ENCODE data around the gene HK1. TPM values are rescaled to one million over a fixed set of nuclear protein-coding genes. Genes with fewer than 3 reads are reported as not detected.

The HK1 gene
- total RNA-seq, 2 donors from 2014 or later = 150 to 158 TPM

GRCh38 chr10:69416695-69417094 is 138.4 kb downstream of the HK1 start, which contains the start of gene TACR2:
TACR2 (minus strand) TSS chr10:69416918; CDS start chr10:69416323, 595 bp downstream.
- H3K36me3 ChIP-seq = no peaks in the 10 kb centered on the region
- no peaks in the 10 kb centered on the region for H3K27me3 ChIP-seq (replicated peaks; ENCODE audit: insufficient read depth)
- H3K4me3 ChIP-seq = no peak within 1 kb of the TSS
- no peak for TF ChIP-seq CTCF (IDR thresholded peaks at IDR 0.05)
- H3K27ac ChIP-seq = no peak within 1 kb of the TSS
- ATAC-seq (ENCODE audit: insufficient number of reproducible peaks, low FRiP score, low read depth) (no peak), DNase-seq (ENCODE audit: low spot score) (no peak)
- H3K9me3 ChIP-seq = no peaks in the 10 kb centered on the region
- H3K4me1 ChIP-seq (ENCODE audit: control insufficient read depth in 1 of 2, low read depth in 2 of 2) = peaks cover 0 to 20% of the 10 kb centered on the region in 2 donors

GRCh38 chr10:69417542-69417941 is 139.2 kb downstream of the HK1 start:
- no peak overlapping the region for H3K27ac ChIP-seq
- no peak overlapping the region for H3K4me3 ChIP-seq
- H3K27me3 ChIP-seq (replicated peaks; ENCODE audit: insufficient read depth) = no peaks in the 10 kb centered on the region
- TF ChIP-seq CTCF (IDR thresholded peaks at IDR 0.05) = no peak
- peaks cover 0 to 20% of the 10 kb centered on the region in 2 donors for H3K4me1 ChIP-seq (ENCODE audit: control insufficient read depth in 1 of 2, low read depth in 2 of 2)
- DNase-seq (ENCODE audit: low spot score) = no peak
- no peak for ATAC-seq (ENCODE audit: insufficient number of reproducible peaks, low FRiP score, low read depth)
- no peaks in the 10 kb centered on the region for H3K9me3 ChIP-seq
- no peaks in the 10 kb centered on the region for H3K36me3 ChIP-seq

GRCh38 chr10:69418052-69418752 is 139.9 kb downstream of the HK1 start:
- H3K4me1 ChIP-seq (ENCODE audit: control insufficient read depth in 1 of 2, low read depth in 2 of 2) = peaks cover 0 to 15% of the 10 kb centered on the region in 2 donors
- no peak for TF ChIP-seq CTCF (IDR thresholded peaks at IDR 0.05)
- ATAC-seq (ENCODE audit: insufficient number of reproducible peaks, low FRiP score, low read depth) = no peak

GRCh38 chr10:69419096-69419743 is 140.9 kb downstream of the HK1 start:
- Histone ChIP-seq H3K36me3 (no peaks in the 10 kb centered on the region), H3K27me3 (replicated peaks; ENCODE audit: insufficient read depth) (no peaks in the 10 kb centered on the region), H3K4me3 (no peak overlapping the region), H3K9me3 (no peaks in the 10 kb centered on the region), H3K27ac (no peak overlapping the region), H3K4me1 (ENCODE audit: control insufficient read depth in 1 of 2, low read depth in 2 of 2) (peaks cover 0 to 10% of the 10 kb centered on the region in 2 donors)
- no peak for TF ChIP-seq CTCF (IDR thresholded peaks at IDR 0.05)
- DNase-seq (ENCODE audit: low spot score) = no peak
- no peak for ATAC-seq (ENCODE audit: insufficient number of reproducible peaks, low FRiP score, low read depth)

More at GRCh38 chr10:69418052-69418752, 139.9 kb downstream of the HK1 start:
- no peak overlapping the region for H3K4me3 ChIP-seq
- H3K9me3 ChIP-seq = no peaks in the 10 kb centered on the region
- H3K27ac ChIP-seq = no peak overlapping the region
- H3K27me3 ChIP-seq (replicated peaks; ENCODE audit: insufficient read depth) = no peaks in the 10 kb centered on the region
- no peak for DNase-seq (ENCODE audit: low spot score)
- H3K36me3 ChIP-seq = no peaks in the 10 kb centered on the region

GRCh38 chr10:69419744-69420126 is 141.4 kb downstream of the HK1 start:
- no peaks in the 10 kb centered on the region for H3K27me3 ChIP-seq (replicated peaks; ENCODE audit: insufficient read depth)
- no peak for TF ChIP-seq CTCF (IDR thresholded peaks at IDR 0.05)
- H3K36me3 ChIP-seq = no peaks in the 10 kb centered on the region
- ATAC-seq (ENCODE audit: insufficient number of reproducible peaks, low FRiP score, low read depth) (no peak), DNase-seq (ENCODE audit: low spot score) (no peak)
- H3K9me3 ChIP-seq = no peaks in the 10 kb centered on the region
- H3K4me3 ChIP-seq = no peak overlapping the region
- no peak overlapping the region for H3K27ac ChIP-seq
- peaks cover 0 to 10% of the 10 kb centered on the region in 2 donors for H3K4me1 ChIP-seq (ENCODE audit: control insufficient read depth in 1 of 2, low read depth in 2 of 2)

All from thoracic aorta (tissue), 2 donors.